Measurements from ENCODE around the gene ZDHHC14.

ZDHHC14 gene

GRCh38 chr6:157525292-157525889, 144.4 kb downstream of the ZDHHC14 start:
- no peak for TF ChIP-seq CSRNP3 (CRISPR knock-in tag; IDR thresholded peaks at IDR 0.05)
- TF ChIP-seq TSHZ2 (CRISPR knock-in tag; IDR thresholded peaks at IDR 0.05) = no peak
- no peak for TF ChIP-seq CREB5 (CRISPR knock-in tag; IDR thresholded peaks at IDR 0.05; ENCODE audit: low read depth)
- no peak for TF ChIP-seq TOX (CRISPR knock-in tag; IDR thresholded peaks at IDR 0.05; ENCODE audit: borderline replicate concordance)
- no peak for TF ChIP-seq SNAI2 (CRISPR knock-in tag; IDR thresholded peaks at IDR 0.05)
- no peak for TF ChIP-seq ARNTL (CRISPR knock-in tag; IDR thresholded peaks at IDR 0.05; ENCODE audit: borderline replicate concordance, low read depth)
- no peak for TF ChIP-seq BACH2 (CRISPR knock-in tag; IDR thresholded peaks at IDR 0.05; ENCODE audit: borderline replicate concordance)
- TF ChIP-seq ZNF565 (CRISPR knock-in tag; conservative IDR thresholded peaks at IDR 0.05; ENCODE audit: low read depth) = no peak
- no peak for TF ChIP-seq RARB (CRISPR knock-in tag; IDR thresholded peaks at IDR 0.05)
- TF ChIP-seq ZC3H10 (CRISPR knock-in tag; IDR thresholded peaks at IDR 0.05) = no peak
- TF ChIP-seq, protein P1, sequence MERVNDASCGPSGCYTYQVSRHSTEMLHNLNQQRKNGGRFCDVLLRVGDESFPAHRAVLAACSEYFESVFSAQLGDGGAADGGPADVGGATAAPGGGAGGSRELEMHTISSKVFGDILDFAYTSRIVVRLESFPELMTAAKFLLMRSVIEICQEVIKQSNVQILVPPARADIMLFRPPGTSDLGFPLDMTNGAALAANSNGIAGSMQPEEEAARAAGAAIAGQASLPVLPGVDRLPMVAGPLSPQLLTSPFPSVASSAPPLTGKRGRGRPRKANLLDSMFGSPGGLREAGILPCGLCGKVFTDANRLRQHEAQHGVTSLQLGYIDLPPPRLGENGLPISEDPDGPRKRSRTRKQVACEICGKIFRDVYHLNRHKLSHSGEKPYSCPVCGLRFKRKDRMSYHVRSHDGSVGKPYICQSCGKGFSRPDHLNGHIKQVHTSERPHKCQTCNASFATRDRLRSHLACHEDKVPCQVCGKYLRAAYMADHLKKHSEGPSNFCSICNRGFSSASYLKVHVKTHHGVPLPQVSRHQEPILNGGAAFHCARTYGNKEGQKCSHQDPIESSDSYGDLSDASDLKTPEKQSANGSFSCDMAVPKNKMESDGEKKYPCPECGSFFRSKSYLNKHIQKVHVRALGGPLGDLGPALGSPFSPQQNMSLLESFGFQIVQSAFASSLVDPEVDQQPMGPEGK (CRISPR knock-in tag; IDR thresholded peaks at IDR 0.05; ENCODE audit: borderline replicate concordance) = no peak
- no peak for TF ChIP-seq ZFP30 (CRISPR knock-in tag; IDR thresholded peaks at IDR 0.05)
- no peak for TF ChIP-seq ZFP3 (CRISPR knock-in tag; IDR thresholded peaks at IDR 0.05)
- no peak for ATAC-seq

- ATAC-seq = no peak
- TF ChIP-seq CSRNP3 (CRISPR knock-in tag; IDR thresholded peaks at IDR 0.05) (no peak), ARNTL (CRISPR knock-in tag; IDR thresholded peaks at IDR 0.05; ENCODE audit: borderline replicate concordance, low read depth) (no peak), ZFP3 (CRISPR knock-in tag; IDR thresholded peaks at IDR 0.05) (no peak), ZNF8 (CRISPR knock-in tag; IDR thresholded peaks at IDR 0.05) (no peak), ISL1 (CRISPR knock-in tag; IDR thresholded peaks at IDR 0.05) (no peak), RARB (CRISPR knock-in tag; IDR thresholded peaks at IDR 0.05) (no peak), CSDC2 (CRISPR knock-in tag; IDR thresholded peaks at IDR 0.05) (no peak), ESRRG (CRISPR knock-in tag; IDR thresholded peaks at IDR 0.05) (no peak), CREB5 (CRISPR knock-in tag; IDR thresholded peaks at IDR 0.05; ENCODE audit: low read depth) (no peak), ZNF565 (CRISPR knock-in tag; conservative IDR thresholded peaks at IDR 0.05; ENCODE audit: low read depth) (no peak), BACH2 (CRISPR knock-in tag; IDR thresholded peaks at IDR 0.05; ENCODE audit: borderline replicate concordance) (no peak), TOX (CRISPR knock-in tag; IDR thresholded peaks at IDR 0.05; ENCODE audit: borderline replicate concordance) (no peak), ZFP30 (CRISPR knock-in tag; IDR thresholded peaks at IDR 0.05) (no peak), TCF4 (CRISPR knock-in tag; IDR thresholded peaks at IDR 0.05; ENCODE audit: borderline replicate concordance) (no peak)
- TF ChIP-seq, protein P1 (CRISPR knock-in tag; IDR thresholded peaks at IDR 0.05; ENCODE audit: borderline replicate concordance) = no peak
Measured at GRCh38 chr6:157525918-157526425, 145.0 kb downstream of the ZDHHC14 start.

All from SK-N-SH treated with all-trans-retinoic acid at 6 μM for 48 hours (cell line).